Measurements from ENCODE around the gene PANX1.
A peak's percentile ranks its signal among the peaks of the same experiment; 100 is the strongest.

PANX1 gene, protein sequence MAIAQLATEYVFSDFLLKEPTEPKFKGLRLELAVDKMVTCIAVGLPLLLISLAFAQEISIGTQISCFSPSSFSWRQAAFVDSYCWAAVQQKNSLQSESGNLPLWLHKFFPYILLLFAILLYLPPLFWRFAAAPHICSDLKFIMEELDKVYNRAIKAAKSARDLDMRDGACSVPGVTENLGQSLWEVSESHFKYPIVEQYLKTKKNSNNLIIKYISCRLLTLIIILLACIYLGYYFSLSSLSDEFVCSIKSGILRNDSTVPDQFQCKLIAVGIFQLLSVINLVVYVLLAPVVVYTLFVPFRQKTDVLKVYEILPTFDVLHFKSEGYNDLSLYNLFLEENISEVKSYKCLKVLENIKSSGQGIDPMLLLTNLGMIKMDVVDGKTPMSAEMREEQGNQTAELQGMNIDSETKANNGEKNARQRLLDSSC

DNA sequence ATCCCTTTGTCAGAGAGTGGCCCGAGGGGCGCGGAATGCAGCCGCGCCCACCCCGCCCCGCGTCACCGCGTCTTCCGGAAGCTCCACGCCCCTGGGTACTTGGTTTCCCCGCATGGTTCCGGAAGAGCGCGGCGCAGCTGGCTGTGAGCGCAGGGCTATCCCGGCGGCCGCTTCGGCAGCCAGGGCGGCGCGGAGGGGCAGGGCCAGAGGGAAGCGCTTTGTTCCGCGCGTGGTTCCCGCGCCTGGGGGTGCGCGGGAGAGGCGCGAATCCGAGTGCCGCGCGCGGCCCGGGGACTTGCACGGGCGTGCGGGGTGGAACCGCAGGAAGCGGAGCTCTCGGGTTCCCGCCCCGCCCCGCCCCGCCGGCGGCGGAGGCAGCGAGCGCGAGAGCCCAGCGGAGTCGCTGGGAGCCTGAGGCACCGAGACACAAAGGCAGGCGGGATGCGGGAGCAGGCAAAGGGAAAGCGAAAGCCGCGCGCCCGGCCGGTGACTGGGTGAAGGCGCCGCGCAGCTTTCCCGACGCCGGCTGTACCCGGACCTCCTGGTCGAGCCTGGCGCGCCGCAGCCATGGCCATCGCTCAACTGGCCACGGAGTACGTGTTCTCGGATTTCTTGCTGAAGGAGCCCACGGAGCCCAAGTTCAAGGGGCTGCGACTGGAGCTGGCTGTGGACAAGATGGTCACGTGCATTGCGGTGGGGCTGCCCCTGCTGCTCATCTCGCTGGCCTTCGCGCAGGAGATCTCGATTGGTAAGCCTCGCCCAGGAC, at the start of gene PANX1:
Gene PANX1, plus strand, starts transcription at position 96 of the 766 bp plus-strand sequence. Its CDS starts 472 bp downstream, at position 568.
- H3K9ac ChIP-seq (ENCODE audit: low read depth in 1 of 2, low read length in 2 of 2), result peak within 1 kb of the TSS; percentile 88 to 90
- no peaks in the 10 kb centered on the region for H3K27me3 ChIP-seq (ENCODE audit: control insufficient read depth in 2 of 2, insufficient read depth in 2 of 2, low read length in 2 of 2)
- peaks cover 12 to 18% of the 10 kb centered on the region in 2 donors for H3K4me1 ChIP-seq (ENCODE audit: control insufficient read depth in 2 of 2, insufficient read depth in 2 of 2, low read length in 2 of 2)
- peak within 1 kb of the TSS; percentile 91 to 93 for H3K4me3 ChIP-seq (ENCODE audit: low read length in 2 of 2)
- no peaks in the 10 kb centered on the region for H3K9me3 ChIP-seq (ENCODE audit: control insufficient read depth in 2 of 2, low read length in 2 of 2)
- peak within 1 kb of the TSS; percentile 93 to 95 for H3K27ac ChIP-seq (ENCODE audit: low read depth in 2 of 2, low read length in 2 of 2)
- no peaks in the 10 kb centered on the region for H3K36me3 ChIP-seq (ENCODE audit: control insufficient read depth in 2 of 2, insufficient read depth in 2 of 2, low read length in 2 of 2)

DNA sequence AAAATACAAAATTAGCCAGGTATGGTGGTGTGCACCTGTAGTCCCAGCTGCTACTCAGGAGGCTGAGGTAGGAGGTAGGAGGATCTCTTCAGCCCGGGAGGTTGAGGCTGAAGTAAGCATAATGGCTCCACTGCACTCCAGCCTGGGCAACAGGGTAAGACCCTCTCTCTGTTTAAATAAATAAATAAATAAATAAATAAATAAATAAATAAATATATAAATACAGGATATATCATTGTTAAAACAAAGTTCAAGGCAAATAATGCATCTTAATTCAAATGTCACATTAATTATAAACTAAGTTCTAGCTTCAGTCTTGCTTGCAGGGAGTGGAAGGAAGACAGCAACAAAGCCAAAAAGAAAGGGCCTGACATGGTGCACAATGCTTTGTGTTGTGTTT, 44.5 kb upstream of the PANX1 start:
- no peak overlapping the region for H3K9ac ChIP-seq (ENCODE audit: low read depth in 1 of 2, low read length in 2 of 2)
- H3K9me3 ChIP-seq (ENCODE audit: control insufficient read depth in 2 of 2, low read length in 2 of 2), result no peaks in the 10 kb centered on the region
- no peaks in the 10 kb centered on the region for H3K36me3 ChIP-seq (ENCODE audit: control insufficient read depth in 2 of 2, insufficient read depth in 2 of 2, low read length in 2 of 2)
- no peak overlapping the region for H3K4me3 ChIP-seq (ENCODE audit: low read length in 2 of 2)
- H3K27me3 ChIP-seq (ENCODE audit: control insufficient read depth in 2 of 2, insufficient read depth in 2 of 2, low read length in 2 of 2), result no peaks in the 10 kb centered on the region
- H3K4me1 ChIP-seq (ENCODE audit: control insufficient read depth in 2 of 2, insufficient read depth in 2 of 2, low read length in 2 of 2), result no peaks in the 10 kb centered on the region
- H3K27ac ChIP-seq (ENCODE audit: low read depth in 2 of 2, low read length in 2 of 2), result no peak overlapping the region

DNA sequence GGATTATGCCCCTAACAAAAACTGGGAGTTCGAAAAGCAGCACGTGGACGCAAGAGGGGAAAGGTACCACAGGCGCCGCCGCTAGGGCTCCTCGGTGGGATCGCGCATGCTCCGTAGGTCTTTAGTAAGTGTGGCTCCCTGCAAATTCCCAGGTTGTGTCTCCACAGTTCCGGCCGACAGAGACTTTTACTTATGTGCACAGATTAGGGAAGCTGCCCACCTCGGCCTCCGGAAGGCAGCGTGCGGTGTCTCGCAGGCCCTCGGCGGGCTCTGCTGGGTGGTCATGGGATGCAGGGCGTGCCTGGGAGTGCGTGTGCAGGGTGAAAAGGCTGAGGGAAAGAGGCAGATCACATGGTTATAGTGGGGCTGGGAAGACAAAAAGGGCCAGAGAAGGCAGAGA, 39.7 kb upstream of the PANX1 start:
- Histone ChIP-seq H3K9me3 (ENCODE audit: control insufficient read depth in 2 of 2, low read length in 2 of 2) (no peaks in the 10 kb centered on the region), H3K4me1 (ENCODE audit: control insufficient read depth in 2 of 2, insufficient read depth in 2 of 2, low read length in 2 of 2) (no peaks in the 10 kb centered on the region), H3K27ac (ENCODE audit: low read depth in 2 of 2, low read length in 2 of 2) (no peak overlapping the region), H3K4me3 (ENCODE audit: low read length in 2 of 2) (no peak overlapping the region), H3K9ac (ENCODE audit: low read depth in 1 of 2, low read length in 2 of 2) (no peak overlapping the region), H3K36me3 (ENCODE audit: control insufficient read depth in 2 of 2, insufficient read depth in 2 of 2, low read length in 2 of 2) (no peaks in the 10 kb centered on the region), H3K27me3 (ENCODE audit: control insufficient read depth in 2 of 2, insufficient read depth in 2 of 2, low read length in 2 of 2) (no peaks in the 10 kb centered on the region)

DNA sequence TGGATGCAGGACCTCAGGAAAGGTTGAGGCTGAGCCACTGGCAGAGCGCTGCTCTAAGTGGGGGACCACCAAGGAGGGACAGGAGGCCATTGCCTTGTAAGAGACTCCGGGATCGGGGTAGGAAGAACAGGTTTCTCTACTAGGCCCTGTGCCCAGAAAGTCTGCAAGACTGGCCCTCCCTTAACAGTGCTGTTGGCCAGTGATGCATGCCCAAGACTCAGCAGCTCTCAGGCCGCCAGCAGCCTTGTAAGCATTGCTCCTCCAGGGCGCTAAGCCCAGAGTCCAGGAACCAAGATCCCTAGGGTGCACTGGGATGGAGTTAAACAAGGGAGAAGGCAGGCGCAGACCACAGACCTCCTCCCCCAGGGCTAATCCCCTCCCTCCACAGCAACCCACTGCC, 39.3 kb upstream of the PANX1 start:
- Histone ChIP-seq H3K4me3 (ENCODE audit: low read length in 2 of 2) (no peak overlapping the region), H3K4me1 (ENCODE audit: control insufficient read depth in 2 of 2, insufficient read depth in 2 of 2, low read length in 2 of 2) (no peaks in the 10 kb centered on the region), H3K27ac (ENCODE audit: low read depth in 2 of 2, low read length in 2 of 2) (no peak overlapping the region), H3K27me3 (ENCODE audit: control insufficient read depth in 2 of 2, insufficient read depth in 2 of 2, low read length in 2 of 2) (no peaks in the 10 kb centered on the region), H3K36me3 (ENCODE audit: control insufficient read depth in 2 of 2, insufficient read depth in 2 of 2, low read length in 2 of 2) (no peaks in the 10 kb centered on the region), H3K9ac (ENCODE audit: low read depth in 1 of 2, low read length in 2 of 2) (no peak overlapping the region), H3K9me3 (ENCODE audit: control insufficient read depth in 2 of 2, low read length in 2 of 2) (no peaks in the 10 kb centered on the region)

DNA sequence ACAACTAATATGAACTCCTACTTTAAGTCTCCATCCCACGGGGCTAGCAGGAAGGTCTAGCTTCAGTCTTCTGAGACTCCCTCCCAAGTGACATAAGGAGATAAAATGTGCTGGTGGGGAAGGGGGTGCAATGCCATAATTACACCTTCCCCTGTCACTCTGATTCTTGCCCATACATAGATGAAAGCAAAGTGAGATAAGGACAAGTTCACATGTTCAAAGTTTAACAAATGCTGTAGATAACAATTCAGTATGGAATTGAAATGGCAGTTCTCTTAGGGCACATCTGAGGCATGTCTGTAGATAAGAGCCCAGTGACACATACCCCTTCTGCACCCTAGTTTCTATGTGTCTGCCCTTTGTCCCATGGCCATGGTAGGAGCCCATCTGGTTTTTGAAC, 38.2 kb upstream of the PANX1 start:
- H3K9ac ChIP-seq (ENCODE audit: low read depth in 1 of 2, low read length in 2 of 2), result no peak overlapping the region
- H3K9me3 ChIP-seq (ENCODE audit: control insufficient read depth in 2 of 2, low read length in 2 of 2), result no peaks in the 10 kb centered on the region
- no peaks in the 10 kb centered on the region for H3K4me1 ChIP-seq (ENCODE audit: control insufficient read depth in 2 of 2, insufficient read depth in 2 of 2, low read length in 2 of 2)
- no peaks in the 10 kb centered on the region for H3K27me3 ChIP-seq (ENCODE audit: control insufficient read depth in 2 of 2, insufficient read depth in 2 of 2, low read length in 2 of 2)
- H3K27ac ChIP-seq (ENCODE audit: low read depth in 2 of 2, low read length in 2 of 2), result no peak overlapping the region
- H3K4me3 ChIP-seq (ENCODE audit: low read length in 2 of 2), result no peak overlapping the region
- H3K36me3 ChIP-seq (ENCODE audit: control insufficient read depth in 2 of 2, insufficient read depth in 2 of 2, low read length in 2 of 2), result no peaks in the 10 kb centered on the region

DNA sequence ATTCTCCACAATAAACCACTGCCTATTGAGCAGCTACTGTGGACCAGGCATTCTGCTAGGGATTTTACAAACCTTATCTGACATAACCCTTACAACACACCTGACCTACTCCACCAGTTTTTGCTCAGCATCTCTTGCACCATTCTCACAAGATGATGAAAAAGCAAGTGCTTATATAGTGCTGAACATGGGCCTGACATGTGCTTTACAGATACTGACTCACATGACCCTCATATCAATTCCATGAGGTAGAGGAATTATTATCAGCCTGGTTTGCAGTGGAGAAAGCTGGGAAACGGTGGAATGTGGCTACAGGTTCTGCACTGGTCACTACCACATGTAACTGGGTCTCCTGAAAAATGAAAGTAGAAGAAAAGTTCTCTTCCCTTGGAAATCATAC, 37.5 kb upstream of the PANX1 start:
- no peaks in the 10 kb centered on the region for H3K4me1 ChIP-seq (ENCODE audit: control insufficient read depth in 2 of 2, insufficient read depth in 2 of 2, low read length in 2 of 2)
- no peaks in the 10 kb centered on the region for H3K36me3 ChIP-seq (ENCODE audit: control insufficient read depth in 2 of 2, insufficient read depth in 2 of 2, low read length in 2 of 2)
- no peak overlapping the region for H3K27ac ChIP-seq (ENCODE audit: low read depth in 2 of 2, low read length in 2 of 2)
- no peak overlapping the region for H3K9ac ChIP-seq (ENCODE audit: low read depth in 1 of 2, low read length in 2 of 2)
- H3K4me3 ChIP-seq (ENCODE audit: low read length in 2 of 2), result no peak overlapping the region
- no peaks in the 10 kb centered on the region for H3K27me3 ChIP-seq (ENCODE audit: control insufficient read depth in 2 of 2, insufficient read depth in 2 of 2, low read length in 2 of 2)
- no peaks in the 10 kb centered on the region for H3K9me3 ChIP-seq (ENCODE audit: control insufficient read depth in 2 of 2, low read length in 2 of 2)

DNA sequence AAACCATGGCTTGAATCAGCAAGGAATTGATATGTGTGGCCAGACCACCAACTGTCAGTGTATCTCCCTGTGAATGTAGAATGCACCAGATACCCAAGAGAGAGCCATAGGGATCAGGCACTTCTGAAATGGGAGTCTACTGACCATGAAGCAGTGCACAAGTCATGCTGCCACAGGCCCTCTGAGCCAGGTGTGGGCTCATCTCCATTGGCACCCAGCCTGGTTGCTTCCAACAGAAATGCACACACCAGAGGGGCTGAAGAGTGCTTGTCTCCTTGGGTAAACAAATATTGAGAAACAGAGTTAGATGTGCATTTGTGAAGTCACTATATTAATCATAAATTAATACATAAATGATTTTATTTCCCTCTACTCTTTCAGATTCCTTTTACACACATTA, 28.4 kb upstream of the PANX1 start:
- Histone ChIP-seq H3K27ac (ENCODE audit: low read depth in 2 of 2, low read length in 2 of 2) (no peak overlapping the region), H3K4me1 (ENCODE audit: control insufficient read depth in 2 of 2, insufficient read depth in 2 of 2, low read length in 2 of 2) (no peaks in the 10 kb centered on the region), H3K36me3 (ENCODE audit: control insufficient read depth in 2 of 2, insufficient read depth in 2 of 2, low read length in 2 of 2) (no peaks in the 10 kb centered on the region), H3K9me3 (ENCODE audit: control insufficient read depth in 2 of 2, low read length in 2 of 2) (no peaks in the 10 kb centered on the region), H3K9ac (ENCODE audit: low read depth in 1 of 2, low read length in 2 of 2) (no peak overlapping the region), H3K4me3 (ENCODE audit: low read length in 2 of 2) (no peak overlapping the region), H3K27me3 (ENCODE audit: control insufficient read depth in 2 of 2, insufficient read depth in 2 of 2, low read length in 2 of 2) (no peaks in the 10 kb centered on the region)

DNA sequence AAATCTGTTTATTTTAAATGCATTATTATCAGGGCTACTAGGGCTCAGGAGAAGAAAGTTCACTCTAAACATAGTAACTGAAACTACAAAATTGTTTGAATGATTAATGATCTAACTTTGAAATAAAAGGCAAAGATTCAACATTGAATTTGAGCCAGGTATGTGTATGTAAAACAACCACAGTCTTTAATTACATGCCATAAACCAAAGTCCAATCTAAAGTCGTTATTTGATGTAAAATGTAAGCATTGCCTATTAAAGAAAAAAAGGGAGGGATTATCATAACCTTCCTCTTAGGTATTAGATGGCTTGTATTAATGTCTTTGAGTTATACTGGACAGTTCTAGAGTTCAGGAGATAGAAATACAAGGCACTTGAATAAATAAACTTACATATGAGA, 25.2 kb upstream of the PANX1 start:
- no peak overlapping the region for H3K9ac ChIP-seq (ENCODE audit: low read depth in 1 of 2, low read length in 2 of 2)
- no peaks in the 10 kb centered on the region for H3K36me3 ChIP-seq (ENCODE audit: control insufficient read depth in 2 of 2, insufficient read depth in 2 of 2, low read length in 2 of 2)
- no peaks in the 10 kb centered on the region for H3K9me3 ChIP-seq (ENCODE audit: control insufficient read depth in 2 of 2, low read length in 2 of 2)
- no peak overlapping the region for H3K27ac ChIP-seq (ENCODE audit: low read depth in 2 of 2, low read length in 2 of 2)
- no peak overlapping the region for H3K4me3 ChIP-seq (ENCODE audit: low read length in 2 of 2)
- H3K4me1 ChIP-seq (ENCODE audit: control insufficient read depth in 2 of 2, insufficient read depth in 2 of 2, low read length in 2 of 2), result no peaks in the 10 kb centered on the region
- H3K27me3 ChIP-seq (ENCODE audit: control insufficient read depth in 2 of 2, insufficient read depth in 2 of 2, low read length in 2 of 2), result no peaks in the 10 kb centered on the region

DNA sequence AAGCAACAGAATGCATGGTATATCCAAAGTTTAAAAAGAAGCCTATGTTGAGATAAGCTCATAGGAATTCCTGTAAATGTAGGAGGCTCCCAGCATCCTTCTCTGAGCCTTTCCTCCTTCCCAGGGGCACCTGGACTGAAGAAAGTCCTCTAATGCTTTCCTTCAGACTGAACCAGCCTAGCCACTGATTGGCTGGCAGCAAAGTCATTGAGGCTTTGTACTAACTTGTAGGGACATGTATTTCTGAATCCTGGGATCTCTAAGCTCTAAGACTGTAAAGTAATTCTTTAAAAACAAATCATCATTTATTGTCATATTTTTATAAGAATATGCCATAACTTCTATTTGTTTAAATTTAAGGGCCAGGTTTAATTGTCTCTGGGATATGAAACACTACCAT, 23.9 kb upstream of the PANX1 start:
- H3K27ac ChIP-seq (ENCODE audit: low read depth in 2 of 2, low read length in 2 of 2), result no peak overlapping the region
- H3K9me3 ChIP-seq (ENCODE audit: control insufficient read depth in 2 of 2, low read length in 2 of 2), result no peaks in the 10 kb centered on the region
- H3K9ac ChIP-seq (ENCODE audit: low read depth in 1 of 2, low read length in 2 of 2), result no peak overlapping the region
- H3K36me3 ChIP-seq (ENCODE audit: control insufficient read depth in 2 of 2, insufficient read depth in 2 of 2, low read length in 2 of 2), result no peaks in the 10 kb centered on the region
- no peak overlapping the region for H3K4me3 ChIP-seq (ENCODE audit: low read length in 2 of 2)
- no peaks in the 10 kb centered on the region for H3K4me1 ChIP-seq (ENCODE audit: control insufficient read depth in 2 of 2, insufficient read depth in 2 of 2, low read length in 2 of 2)
- H3K27me3 ChIP-seq (ENCODE audit: control insufficient read depth in 2 of 2, insufficient read depth in 2 of 2, low read length in 2 of 2), result no peaks in the 10 kb centered on the region

DNA sequence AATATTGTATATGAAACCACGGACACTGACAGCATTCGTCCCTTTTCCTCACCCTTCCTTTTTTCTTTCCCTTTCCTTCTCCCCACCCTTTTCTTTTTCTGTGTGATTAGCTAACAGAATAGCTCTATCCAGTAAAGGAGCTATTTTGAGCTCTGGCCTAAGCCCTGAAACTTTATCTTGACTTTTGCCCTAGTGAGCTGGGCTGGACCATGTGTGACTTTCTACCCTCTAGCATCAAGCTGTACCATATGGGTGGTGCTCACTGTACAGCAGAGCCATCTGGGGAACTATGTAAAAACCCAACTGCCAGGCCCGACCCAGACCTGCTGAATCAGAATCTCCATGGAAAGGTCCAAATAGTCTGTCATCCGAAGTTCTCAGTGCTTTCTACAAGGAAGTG, 21.9 kb upstream of the PANX1 start:
- H3K27ac ChIP-seq (ENCODE audit: low read depth in 2 of 2, low read length in 2 of 2), result no peak overlapping the region

More for the DNA sequence above, 21.9 kb upstream of the PANX1 start:
- Histone ChIP-seq H3K27me3 (ENCODE audit: control insufficient read depth in 2 of 2, insufficient read depth in 2 of 2, low read length in 2 of 2) (no peaks in the 10 kb centered on the region), H3K9me3 (ENCODE audit: control insufficient read depth in 2 of 2, low read length in 2 of 2) (no peaks in the 10 kb centered on the region), H3K9ac (ENCODE audit: low read depth in 1 of 2, low read length in 2 of 2) (no peak overlapping the region), H3K36me3 (ENCODE audit: control insufficient read depth in 2 of 2, insufficient read depth in 2 of 2, low read length in 2 of 2) (no peaks in the 10 kb centered on the region), H3K4me3 (ENCODE audit: low read length in 2 of 2) (no peak overlapping the region), H3K4me1 (ENCODE audit: control insufficient read depth in 2 of 2, insufficient read depth in 2 of 2, low read length in 2 of 2) (no peaks in the 10 kb centered on the region)

Data from mucosa of rectum (tissue), 2 donors.